GM12892 (cell line): Measurements from ENCODE around the gene RNF152.
"Not testable (repeated sequence)": the region's sequence is repeated elsewhere in the genome, so short reads cannot be mapped to it uniquely, and the experiment has no call there.

ENCODE experiments used
- DNase-seq: peaks from one replicate; pipeline ENCODE4 v3.0.0; 2011; ENCODE audit not compliant: insufficient read length
- FAIRE-seq: peaks from 2 replicates; lab custom pipeline; 2011; peaks lifted over from hg19 to GRCh38; lab: Jason Lieb, UNC
- POLR2A ChIP-seq: IDR thresholded peaks from 2 replicates; pipeline ENCODE4 v1.6.1; 2011; ENCODE audit warnings: low read depth, low read length, control low read depth
- POLR2AphosphoS5 ChIP-seq: IDR thresholded peaks from 2 replicates; pipeline ENCODE4 v1.6.1; 2011; ENCODE audit warnings: low read depth, low read length, control low read depth
- TAF1 ChIP-seq: IDR thresholded peaks from 2 replicates; pipeline ENCODE4 v1.6.1; 2011; ENCODE audit warnings: low read depth, mild to moderate bottlenecking, control low read depth, low read length, borderline replicate concordance

The RNF152 gene

GRCh38 chr18:61785588-61785987 lies 107.2 kb downstream of the RNF152 start:
- no peak for FAIRE-seq
- DNase-seq, result no peak
- TF ChIP-seq POLR2AphosphoS5 (no peak), POLR2A (no peak)

DNA sequence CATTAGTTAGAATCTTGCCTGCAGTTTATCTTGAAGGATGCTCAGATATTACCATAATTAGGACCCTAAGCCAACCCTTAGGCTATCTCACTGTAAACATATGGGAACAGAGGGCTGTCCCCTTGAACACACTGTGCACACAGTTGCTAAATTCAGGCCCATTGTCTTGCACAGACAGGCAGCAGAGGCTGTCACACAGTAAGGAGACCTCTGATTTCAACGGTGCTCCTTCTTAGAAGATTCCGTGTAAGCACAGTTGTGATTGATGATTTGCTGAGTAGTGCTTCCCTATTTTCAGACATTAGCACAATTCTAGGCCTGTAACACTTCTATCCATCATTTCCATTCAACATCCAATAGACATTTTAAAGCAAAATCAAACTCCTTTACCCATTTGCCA lies 108.0 kb downstream of the RNF152 start:
- no peak for DNase-seq
- no peak for FAIRE-seq

GRCh38 chr18:61782545-61782944 lies 110.3 kb downstream of the RNF152 start:
- TF ChIP-seq POLR2A (no peak), POLR2AphosphoS5 (no peak), TAF1 (no peak)
- DNase-seq, result no peak
- FAIRE-seq, result no peak

More for the DNA sequence above, 108.0 kb downstream of the RNF152 start:
- TF ChIP-seq POLR2A (no peak), TAF1 (no peak), POLR2AphosphoS5 (no peak)

DNA sequence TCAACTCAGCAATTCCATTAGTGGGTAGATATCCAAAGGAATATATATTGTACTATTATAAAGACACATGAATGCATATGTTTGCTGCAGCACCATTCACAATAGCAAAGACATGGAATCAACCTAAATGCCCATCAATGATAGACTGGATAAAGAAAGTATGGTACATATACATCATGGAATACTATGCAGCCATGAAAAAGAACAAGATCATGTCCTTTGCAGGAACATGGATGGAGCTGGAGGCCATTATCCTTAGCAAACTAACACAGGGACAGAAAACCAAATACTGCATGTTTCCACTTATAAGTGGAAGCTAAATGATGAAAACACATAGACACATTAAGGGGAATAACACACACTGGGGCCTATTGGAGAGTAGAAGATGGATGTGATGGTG lies 116.6 kb downstream of the RNF152 start:
- not testable (repeated sequence) for FAIRE-seq, DNase-seq

GRCh38 chr18:61774846-61775245 lies 118.0 kb downstream of the RNF152 start:
- FAIRE-seq (no peak), DNase-seq (no peak)
- no peak for TF ChIP-seq POLR2AphosphoS5
- no peak for TF ChIP-seq POLR2A
- TF ChIP-seq TAF1, result no peak

- FAIRE-seq, result no peak
- TF ChIP-seq POLR2AphosphoS5, result no peak
- no peak for TF ChIP-seq TAF1
- TF ChIP-seq POLR2A, result no peak
- no peak for DNase-seq
Observed at GRCh38 chr18:61772293-61772848, 120.4 kb downstream of the RNF152 start.

DNA sequence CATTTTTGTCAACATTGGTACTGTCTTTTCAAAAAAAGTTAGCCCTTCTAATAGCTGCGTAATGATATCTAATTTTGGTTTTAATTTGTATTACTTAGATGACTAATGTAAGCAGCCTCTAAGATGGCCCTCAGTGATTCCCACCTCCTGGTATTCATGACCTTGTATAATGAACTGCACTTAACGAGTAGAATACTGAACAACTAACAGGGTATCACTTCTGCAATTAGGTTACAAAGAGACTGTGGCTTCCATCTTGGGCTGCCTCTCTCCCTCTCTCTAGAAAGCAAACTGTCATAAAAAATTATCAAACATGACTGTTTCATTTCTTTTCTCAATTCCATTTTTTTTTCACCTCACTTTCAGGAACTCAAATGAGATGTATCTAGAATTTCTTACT lies 120.9 kb downstream of the RNF152 start:
- TF ChIP-seq POLR2A (no peak), POLR2AphosphoS5 (no peak), TAF1 (no peak)
- FAIRE-seq (no peak), DNase-seq (no peak)

DNA sequence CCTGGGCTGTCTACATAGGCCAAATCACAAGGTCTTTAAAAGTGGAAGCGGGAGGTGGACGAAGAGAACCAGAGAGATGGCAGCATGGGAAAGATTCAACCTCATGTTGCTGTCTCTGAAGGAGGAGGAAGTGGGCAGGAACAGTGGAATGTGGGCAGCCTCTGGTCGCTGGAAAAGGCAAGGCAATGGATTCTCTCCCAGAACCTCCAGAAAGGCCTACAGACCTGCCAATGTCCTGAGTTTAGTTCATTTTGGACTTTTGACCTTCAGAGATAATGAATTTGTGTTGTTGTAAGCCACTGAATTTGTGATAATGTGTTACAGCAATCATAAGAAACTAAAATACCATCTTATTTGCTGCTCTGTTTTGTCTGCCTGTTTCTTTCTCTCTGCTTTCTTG lies 122.5 kb downstream of the RNF152 start:
- no peak for DNase-seq
- TF ChIP-seq POLR2AphosphoS5 (no peak), TAF1 (no peak), POLR2A (no peak)
- no peak for FAIRE-seq

DNA sequence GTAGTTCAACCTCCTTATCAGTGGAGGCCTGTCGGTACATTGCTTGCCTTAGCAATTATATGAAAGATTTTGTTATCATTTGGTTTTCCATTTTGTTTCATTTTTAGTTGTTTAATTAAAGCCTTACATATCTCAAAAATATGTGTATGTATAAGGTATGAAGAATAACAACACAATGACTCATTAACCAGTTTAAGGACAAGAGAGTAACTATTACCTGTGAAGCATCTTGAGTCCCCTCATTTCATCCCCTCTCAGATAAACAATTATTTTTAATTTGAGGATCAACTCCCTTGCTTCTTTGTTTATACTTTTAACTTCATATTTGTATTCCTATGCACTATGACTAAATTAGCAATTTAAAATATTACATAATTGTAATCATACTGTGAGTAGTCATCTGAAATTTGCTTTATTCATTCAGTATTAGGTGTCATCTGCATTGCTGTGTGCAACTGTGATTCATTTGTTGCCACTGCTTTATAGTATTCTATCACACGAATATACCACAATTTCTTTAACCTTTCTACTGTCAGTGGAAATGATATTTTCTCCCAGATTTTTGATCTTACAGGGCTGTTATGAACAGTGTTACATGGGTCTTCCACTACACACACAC lies 126.4 kb downstream of the RNF152 start:
- no peak for FAIRE-seq
- no peak for DNase-seq

DNA sequence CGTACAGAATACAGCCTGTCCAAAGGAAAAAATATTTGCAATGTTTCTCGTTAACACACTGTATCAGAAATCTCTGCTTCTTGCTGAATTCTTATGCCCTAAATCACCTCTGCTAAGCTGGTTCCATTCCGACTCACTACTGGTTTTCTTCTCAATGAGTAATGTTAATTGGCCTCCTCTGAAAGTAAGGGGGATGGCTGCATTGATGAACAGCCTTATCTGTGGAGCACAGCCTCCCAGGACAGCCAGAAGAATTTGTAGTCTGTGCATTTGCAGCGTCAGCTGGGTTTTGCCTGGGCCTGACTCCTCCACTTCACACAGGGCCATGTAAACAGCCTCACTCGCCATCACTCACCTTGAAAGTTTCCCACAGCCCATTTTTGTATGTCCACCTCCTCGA lies 127.7 kb downstream of the RNF152 start:
- DNase-seq (no peak), FAIRE-seq (no peak)
- TF ChIP-seq POLR2AphosphoS5 (no peak), POLR2A (no peak), TAF1 (no peak)

More for the DNA sequence above, 126.4 kb downstream of the RNF152 start:
- no peak for TF ChIP-seq TAF1
- TF ChIP-seq POLR2A, result no peak
- TF ChIP-seq POLR2AphosphoS5, result no peak

- TF ChIP-seq TAF1 (no peak), POLR2A (no peak), POLR2AphosphoS5 (no peak)
- DNase-seq (no peak), FAIRE-seq (no peak)
Observed at GRCh38 chr18:61764381-61764780, 128.4 kb downstream of the RNF152 start.

DNA sequence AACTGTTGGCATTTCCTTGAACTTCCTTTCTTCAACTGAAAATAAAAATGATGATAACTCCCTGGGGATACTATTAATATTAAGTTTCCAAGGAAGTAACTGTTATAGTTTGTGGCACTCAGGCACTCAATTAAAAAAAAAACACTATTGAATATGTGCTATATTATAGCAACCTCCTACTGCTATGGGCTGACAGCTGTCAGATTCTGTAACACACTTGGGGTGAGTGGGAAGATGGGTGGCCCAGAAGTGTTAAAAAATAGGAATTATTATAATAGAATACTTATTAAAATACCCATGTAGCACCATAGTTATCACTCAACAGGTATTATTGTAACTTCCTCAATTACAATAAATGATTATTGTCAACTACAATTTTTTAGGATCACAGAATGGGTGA lies 130.9 kb downstream of the RNF152 start:
- no peak for TF ChIP-seq TAF1
- no peak for TF ChIP-seq POLR2A
- TF ChIP-seq POLR2AphosphoS5, result no peak
- no peak for DNase-seq
- no peak for FAIRE-seq
